ENCODE results near the gene KCNQ5. TPM values are rescaled to one million over a fixed set of nuclear protein-coding genes. Genes with fewer than 3 reads are reported as not detected.

Gene KCNQ5
- polyA plus RNA-seq, 1 donor (not counting 4 experiments of a cell fraction or from before 2014, with no cell fraction given) = 3.4 TPM

GRCh38 chr6:72789145-72789544, 167.3 kb downstream of the KCNQ5 start:
- peak overlapping the region; percentile 24 for H3K9ac ChIP-seq (ENCODE audit: control insufficient read depth, extremely low read depth, insufficient read depth, low read length)
- H3K4me1 ChIP-seq (ENCODE audit: control insufficient read depth, extremely low read depth, insufficient read depth, low read length) = peaks cover 28% of the 10 kb centered on the region
- no peaks in the 10 kb centered on the region for H3K27me3 ChIP-seq (ENCODE audit: control insufficient read depth, extremely low read depth, insufficient read depth, low read length)
- dilution Hi-C loops (cut with MboI; ENCODE audit: extremely low pct_ligation_motif_present, low sequenced_read_pairs) = no loop called here
- DNase-seq (ENCODE audit: low read depth, low spot score) (no peak), FAIRE-seq (no peak)
- no peaks in the 10 kb centered on the region for H3K9me1 ChIP-seq (ENCODE audit: control insufficient read depth, extremely low read depth, insufficient read depth, low read length)
- no peak for TF ChIP-seq CTCF (optimal IDR thresholded peaks at IDR 0.05 in 1 of 3, IDR thresholded peaks at IDR 0.05 in 1 of 3, conservative IDR thresholded peaks at IDR 0.05 in 1 of 3; ENCODE audit: extremely low read depth in 1 of 3, insufficient read depth in 2 of 3, low read length in 3 of 3)
- no peak for TF ChIP-seq EZH2 (IDR thresholded peaks at IDR 0.05; ENCODE audit: low read length)
- H3K4me2 ChIP-seq (ENCODE audit: control insufficient read depth, extremely low read depth, insufficient read depth, low read depth, low read length) = peak overlapping the region; percentile 9
- no peaks in the 10 kb centered on the region for H3K9me3 ChIP-seq (ENCODE audit: control insufficient read depth, low read depth, low read length)
- peak overlapping the region; percentile 98 for H3K27ac ChIP-seq (ENCODE audit: control insufficient read depth, insufficient read depth, low read length)
- no peaks in the 10 kb centered on the region for H4K20me1 ChIP-seq (ENCODE audit: control insufficient read depth, extremely low read depth, insufficient read depth, low read length)
- H3K4me3 ChIP-seq (ENCODE audit: control insufficient read depth in 2 of 3, extremely low read depth in 1 of 3, insufficient read depth in 2 of 3, low read depth in 1 of 3, low read length in 3 of 3) = no peak overlapping the region
- H3K79me2 ChIP-seq (ENCODE audit: control insufficient read depth, insufficient read depth, low read length) = peaks cover 3% of the 10 kb centered on the region
- H3K36me3 ChIP-seq (ENCODE audit: control insufficient read depth in 2 of 2, extremely low read depth in 1 of 2, insufficient read depth in 2 of 2, low read length in 2 of 2) = no peaks in the 10 kb centered on the region
- peak overlapping the region; percentile 36 for H2AFZ ChIP-seq (ENCODE audit: control insufficient read depth, low read length)

GRCh38 chr6:72792692-72793091, 170.8 kb downstream of the KCNQ5 start:
- Histone ChIP-seq H3K9ac (ENCODE audit: control insufficient read depth, extremely low read depth, insufficient read depth, low read length) (no peak overlapping the region), H4K20me1 (ENCODE audit: control insufficient read depth, extremely low read depth, insufficient read depth, low read length) (no peaks in the 10 kb centered on the region), H3K27me3 (ENCODE audit: control insufficient read depth, extremely low read depth, insufficient read depth, low read length) (no peaks in the 10 kb centered on the region), H3K4me2 (ENCODE audit: control insufficient read depth, extremely low read depth, insufficient read depth, low read depth, low read length) (no peak overlapping the region), H3K27ac (ENCODE audit: control insufficient read depth, insufficient read depth, low read length) (no peak overlapping the region), H3K79me2 (ENCODE audit: control insufficient read depth, insufficient read depth, low read length) (peaks cover 3% of the 10 kb centered on the region), H2AFZ (ENCODE audit: control insufficient read depth, low read length) (no peak overlapping the region), H3K9me3 (ENCODE audit: control insufficient read depth, low read depth, low read length) (no peaks in the 10 kb centered on the region), H3K9me1 (ENCODE audit: control insufficient read depth, extremely low read depth, insufficient read depth, low read length) (no peaks in the 10 kb centered on the region), H3K36me3 (ENCODE audit: control insufficient read depth in 2 of 2, extremely low read depth in 1 of 2, insufficient read depth in 2 of 2, low read length in 2 of 2) (no peaks in the 10 kb centered on the region), H3K4me1 (ENCODE audit: control insufficient read depth, extremely low read depth, insufficient read depth, low read length) (peaks cover 13% of the 10 kb centered on the region), H3K4me3 (ENCODE audit: control insufficient read depth in 2 of 3, extremely low read depth in 1 of 3, insufficient read depth in 2 of 3, low read depth in 1 of 3, low read length in 3 of 3) (no peak overlapping the region)
- dilution Hi-C loops (cut with MboI; ENCODE audit: extremely low pct_ligation_motif_present, low sequenced_read_pairs) = no loop called here
- no peak for TF ChIP-seq EZH2 (IDR thresholded peaks at IDR 0.05; ENCODE audit: low read length)
- TF ChIP-seq CTCF (optimal IDR thresholded peaks at IDR 0.05 in 1 of 3, IDR thresholded peaks at IDR 0.05 in 1 of 3, conservative IDR thresholded peaks at IDR 0.05 in 1 of 3; ENCODE audit: extremely low read depth in 1 of 3, insufficient read depth in 2 of 3, low read length in 3 of 3) = no peak
- no peak for FAIRE-seq
- DNase-seq (ENCODE audit: low read depth, low spot score) = no peak

All from keratinocyte (primary cell).